GM19043 (cell line): ENCODE results near the gene ZSCAN23.
A peak's percentile ranks its signal among the peaks of the same experiment; 100 is the strongest.

Experiments used
- ATAC-seq: cut with Tn5 transposase; IDR thresholded peaks from one replicate; pipeline ENCODE4 v1.9.1; 2021; ENCODE audit warnings: low read depth; ENCODE audit not compliant: unreplicated experiment

The ZSCAN23 gene

DNA sequence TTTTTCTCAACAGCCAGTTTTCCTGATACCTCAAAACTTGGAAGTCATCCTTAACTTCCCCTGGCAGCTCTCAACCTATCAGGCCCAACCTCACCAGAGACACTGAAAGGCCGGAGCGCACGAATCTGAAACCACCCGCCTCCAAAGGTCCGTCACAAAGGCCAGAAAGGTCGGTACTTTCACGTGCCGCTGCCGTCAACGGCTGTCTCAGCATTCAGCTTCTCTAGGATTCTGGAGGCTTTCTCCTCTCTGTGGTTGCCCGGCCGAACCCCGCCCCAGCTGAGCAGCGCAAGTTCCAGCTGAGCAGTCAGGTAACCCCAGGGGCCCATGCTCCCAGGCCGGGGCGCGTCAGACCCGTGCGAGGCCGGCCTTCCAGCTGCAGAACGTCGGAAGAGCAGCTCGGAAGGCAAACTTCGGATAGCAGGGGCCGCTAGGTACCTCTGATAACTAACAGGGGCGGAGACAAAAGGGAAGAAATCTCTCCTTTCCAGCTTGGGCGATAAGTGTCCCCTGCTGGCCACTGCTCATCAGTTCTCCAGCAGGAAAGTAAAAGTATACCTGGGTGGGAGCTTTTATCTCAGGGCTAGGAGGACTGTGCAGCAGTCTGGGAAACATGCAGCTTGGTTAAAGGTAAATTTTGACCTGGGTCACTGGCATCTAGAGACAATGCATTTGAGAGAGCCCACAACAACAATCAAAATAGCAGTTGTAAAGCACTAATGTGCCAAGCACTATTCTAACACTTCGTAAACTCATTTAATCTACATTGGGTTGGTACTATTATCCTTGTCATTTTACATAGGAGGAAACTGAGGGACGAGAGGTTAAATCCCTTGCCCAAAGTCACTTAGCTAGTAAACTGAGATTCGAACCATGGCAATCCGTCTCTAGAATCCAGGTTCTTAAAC is 59.8 kb downstream of the ZSCAN23 start:
- ATAC-seq, result peak; percentile 88
